Measurements from ENCODE around the gene HLCS.

Gene HLCS

DNA sequence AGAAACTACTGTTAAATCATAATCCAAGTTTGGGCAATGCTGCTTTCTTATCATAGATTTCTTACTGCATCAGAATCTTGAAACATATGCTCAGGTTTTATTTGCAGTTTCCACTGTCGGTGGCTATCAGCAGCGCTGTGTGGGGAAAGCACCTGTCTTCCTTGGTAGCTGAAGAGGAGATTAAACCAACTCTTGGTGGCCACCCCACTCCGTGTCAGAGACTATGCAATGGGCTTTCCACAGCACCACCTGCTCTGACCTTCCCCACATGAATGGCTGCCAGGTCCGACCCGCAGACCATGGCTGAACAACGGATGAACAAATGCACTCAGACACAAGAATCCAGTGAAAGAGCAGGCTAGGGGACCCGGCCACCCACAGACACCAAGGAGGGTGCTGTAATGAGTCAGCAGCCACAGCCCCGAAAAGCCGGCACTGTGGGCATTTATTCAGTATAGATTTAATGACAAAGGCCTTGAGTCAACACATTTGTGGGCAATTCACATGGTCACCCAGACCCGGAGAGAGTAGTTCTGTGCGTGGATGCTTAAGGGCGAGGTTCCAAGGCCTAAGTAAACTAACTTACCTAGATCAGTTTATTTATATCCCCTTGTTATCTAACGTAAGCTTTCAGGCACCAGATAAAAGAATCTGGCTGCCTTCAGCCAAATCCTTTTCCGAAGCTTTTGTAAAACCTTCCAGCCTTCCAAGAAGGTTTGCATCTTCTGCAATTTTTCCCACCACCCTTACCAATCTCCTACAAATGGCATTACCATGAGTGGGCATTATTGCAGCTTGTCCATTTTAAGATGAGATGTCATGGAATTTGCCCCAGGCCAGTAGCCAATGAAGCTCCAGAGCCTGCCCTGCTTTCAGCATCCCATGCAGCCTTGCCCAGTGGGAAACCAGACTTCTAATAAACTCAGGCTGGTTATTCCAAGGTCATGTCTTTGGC is 82.7 kb downstream of the HLCS start:
- FAIRE-seq = no peak
- DNase-seq (ENCODE audit: insufficient read length, low spot score) = no peak
- TF ChIP-seq, protein P1, sequence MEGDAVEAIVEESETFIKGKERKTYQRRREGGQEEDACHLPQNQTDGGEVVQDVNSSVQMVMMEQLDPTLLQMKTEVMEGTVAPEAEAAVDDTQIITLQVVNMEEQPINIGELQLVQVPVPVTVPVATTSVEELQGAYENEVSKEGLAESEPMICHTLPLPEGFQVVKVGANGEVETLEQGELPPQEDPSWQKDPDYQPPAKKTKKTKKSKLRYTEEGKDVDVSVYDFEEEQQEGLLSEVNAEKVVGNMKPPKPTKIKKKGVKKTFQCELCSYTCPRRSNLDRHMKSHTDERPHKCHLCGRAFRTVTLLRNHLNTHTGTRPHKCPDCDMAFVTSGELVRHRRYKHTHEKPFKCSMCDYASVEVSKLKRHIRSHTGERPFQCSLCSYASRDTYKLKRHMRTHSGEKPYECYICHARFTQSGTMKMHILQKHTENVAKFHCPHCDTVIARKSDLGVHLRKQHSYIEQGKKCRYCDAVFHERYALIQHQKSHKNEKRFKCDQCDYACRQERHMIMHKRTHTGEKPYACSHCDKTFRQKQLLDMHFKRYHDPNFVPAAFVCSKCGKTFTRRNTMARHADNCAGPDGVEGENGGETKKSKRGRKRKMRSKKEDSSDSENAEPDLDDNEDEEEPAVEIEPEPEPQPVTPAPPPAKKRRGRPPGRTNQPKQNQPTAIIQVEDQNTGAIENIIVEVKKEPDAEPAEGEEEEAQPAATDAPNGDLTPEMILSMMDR (IDR thresholded peaks at IDR 0.05; ENCODE audit: insufficient read depth, missing control alignments) = no peak

DNA sequence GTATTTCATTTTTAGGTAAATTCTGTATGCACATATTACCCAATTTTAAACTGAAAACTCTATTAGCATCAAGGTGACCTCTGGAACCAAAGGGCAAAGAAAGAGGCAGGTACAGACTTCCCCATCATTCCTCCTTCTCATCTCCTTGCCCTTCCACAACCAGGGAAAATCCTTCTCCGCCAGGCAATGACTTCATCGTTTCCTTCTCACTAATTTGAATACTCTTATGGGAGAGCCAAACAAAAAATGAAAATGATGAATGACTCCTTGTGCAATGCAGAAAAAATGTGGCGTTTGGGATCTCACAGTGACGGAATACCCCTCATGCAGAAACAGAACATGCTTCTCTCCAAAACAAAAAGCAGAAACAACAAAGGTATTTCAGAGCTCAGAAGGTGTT is 83.7 kb downstream of the HLCS start:
- no peak for DNase-seq (ENCODE audit: insufficient read length, low spot score)
- TF ChIP-seq, protein P1 (IDR thresholded peaks at IDR 0.05; ENCODE audit: insufficient read depth, missing control alignments) = no peak
- no peak for FAIRE-seq

DNA sequence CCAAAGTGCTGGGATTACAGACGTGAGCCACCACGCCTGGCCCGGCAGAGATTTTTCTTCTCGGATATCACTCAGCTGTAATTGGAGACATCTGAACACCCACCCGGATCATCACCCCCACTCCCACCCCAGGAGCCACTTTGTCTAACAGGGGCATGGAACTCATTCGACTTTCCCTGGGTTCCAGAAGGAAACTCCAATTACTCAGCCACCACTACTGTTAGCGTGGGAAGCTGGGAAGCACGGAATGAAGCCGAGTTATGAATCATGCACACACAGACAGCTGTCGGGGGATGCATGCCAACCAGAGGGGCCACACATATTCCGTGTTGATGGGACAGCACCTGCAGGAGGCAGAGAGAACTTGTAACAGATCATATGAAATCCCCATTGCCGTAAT is 85.2 kb downstream of the HLCS start:
- FAIRE-seq (no peak), DNase-seq (ENCODE audit: insufficient read length, low spot score) (no peak)
- TF ChIP-seq, protein P1 (IDR thresholded peaks at IDR 0.05; ENCODE audit: insufficient read depth, missing control alignments) = no peak

DNA sequence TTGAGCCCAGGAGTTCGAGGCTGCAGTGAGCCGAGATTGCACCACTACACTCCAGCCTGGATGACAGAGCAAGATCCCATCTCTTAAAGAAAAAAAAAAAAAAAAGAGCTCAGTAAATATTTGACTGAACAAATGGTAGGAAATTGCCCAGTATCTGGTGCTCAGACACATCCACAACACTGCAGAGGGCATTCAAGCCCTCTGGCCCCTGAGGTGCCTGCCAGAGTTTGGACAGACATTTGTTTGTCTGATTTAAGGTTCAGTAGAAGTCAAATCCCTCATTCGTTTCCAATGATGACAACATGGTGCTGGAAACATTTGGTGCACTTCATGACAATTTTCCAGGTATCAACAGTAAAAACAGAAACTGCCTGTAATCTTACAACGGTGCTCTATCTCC is 86.6 kb downstream of the HLCS start:
- FAIRE-seq (no peak), DNase-seq (ENCODE audit: insufficient read length, low spot score) (no peak)
- TF ChIP-seq, protein P1 (IDR thresholded peaks at IDR 0.05; ENCODE audit: insufficient read depth, missing control alignments) = no peak

DNA sequence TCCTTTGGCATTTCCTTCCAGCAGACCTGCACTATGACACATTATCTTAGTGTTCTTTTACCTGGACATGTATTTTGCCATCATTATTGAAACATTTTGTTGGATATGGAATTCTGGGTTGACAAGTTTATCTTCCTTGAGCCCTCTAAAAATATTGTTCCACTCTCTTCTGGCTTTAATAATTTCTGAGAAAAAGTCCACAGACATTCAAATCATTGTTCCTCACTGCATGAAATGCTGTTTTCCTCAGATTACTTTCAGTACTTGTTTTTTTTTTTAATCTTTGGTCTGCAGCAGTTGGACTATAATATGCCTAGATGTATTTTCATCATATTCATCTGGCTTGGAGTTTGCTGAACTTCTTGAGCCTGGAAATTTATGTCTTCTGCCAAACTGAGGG is 88.7 kb downstream of the HLCS start:
- TF ChIP-seq, protein P1 (IDR thresholded peaks at IDR 0.05; ENCODE audit: insufficient read depth, missing control alignments) = no peak
- FAIRE-seq = no peak
- DNase-seq (ENCODE audit: insufficient read length, low spot score) = no peak

DNA sequence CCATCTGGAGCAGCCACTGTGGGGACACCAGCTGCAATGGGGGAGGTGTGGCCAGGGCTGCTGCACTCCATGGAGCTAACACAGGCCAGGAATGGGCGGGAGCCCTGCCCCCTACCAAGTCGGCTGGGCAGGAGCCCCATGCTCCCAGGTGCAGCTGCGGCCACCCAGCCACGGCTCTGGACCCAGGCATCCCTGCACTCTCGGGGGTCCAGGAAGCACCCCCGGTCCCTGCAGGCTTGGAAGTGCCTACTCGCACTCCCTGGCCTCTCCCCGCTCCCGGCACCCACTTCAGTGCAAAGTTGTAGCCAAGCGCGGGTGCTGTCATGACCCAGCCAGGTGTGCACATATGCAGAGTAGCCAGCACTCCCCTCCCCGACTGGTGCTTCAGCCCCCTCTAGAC is 91.8 kb downstream of the HLCS start:
- no peak for FAIRE-seq
- TF ChIP-seq, protein P1 (IDR thresholded peaks at IDR 0.05; ENCODE audit: insufficient read depth, missing control alignments) = no peak
- DNase-seq (ENCODE audit: insufficient read length, low spot score) = no peak

DNA sequence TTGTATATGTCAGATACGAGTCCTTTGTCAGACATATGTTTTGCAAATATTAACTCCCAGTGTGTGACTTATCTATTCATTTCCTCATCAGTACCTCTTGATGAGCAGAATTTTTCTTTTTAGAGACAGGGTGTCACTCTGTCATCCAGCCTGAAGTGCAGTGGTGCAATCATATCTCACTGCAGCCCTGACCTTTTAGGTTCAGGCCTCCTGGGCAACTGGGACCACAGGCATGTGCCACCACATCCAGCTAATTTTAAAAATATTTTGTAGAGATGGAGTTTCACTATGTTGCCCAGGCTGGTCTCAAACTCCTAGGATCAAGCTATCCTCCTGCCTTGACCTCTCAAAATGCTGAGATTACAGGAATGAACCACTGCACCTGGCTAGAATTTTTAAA is 93.0 kb downstream of the HLCS start:
- TF ChIP-seq, protein P1 (IDR thresholded peaks at IDR 0.05; ENCODE audit: insufficient read depth, missing control alignments) = no peak
- no peak for FAIRE-seq
- no peak for DNase-seq (ENCODE audit: insufficient read length, low spot score)
